ENCODE results near the gene VPS51.

Gene VPS51

DNA sequence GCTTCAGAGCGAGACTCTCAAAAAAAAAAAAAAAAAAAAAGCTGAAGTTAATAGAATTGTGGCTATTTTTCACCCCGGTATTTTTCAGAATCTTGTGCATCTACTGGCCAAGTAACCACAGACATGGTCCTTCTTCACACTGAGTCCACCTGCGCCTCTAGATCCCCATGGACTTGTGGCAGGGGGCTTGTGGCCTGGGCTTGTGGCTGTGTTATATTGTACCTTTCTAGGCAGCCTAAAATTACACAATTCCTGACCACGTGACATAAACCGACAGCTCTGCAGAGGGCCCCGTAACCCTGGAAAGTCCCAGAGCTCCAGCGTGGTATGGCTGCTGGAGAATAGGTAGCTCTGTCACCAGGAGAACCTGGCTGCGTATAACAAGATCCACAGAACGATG lies 26.8 kb upstream of the VPS51 start:
- H3K27ac ChIP-seq, result no peak overlapping the region
- no peak overlapping the region for H3K4me3 ChIP-seq

DNA sequence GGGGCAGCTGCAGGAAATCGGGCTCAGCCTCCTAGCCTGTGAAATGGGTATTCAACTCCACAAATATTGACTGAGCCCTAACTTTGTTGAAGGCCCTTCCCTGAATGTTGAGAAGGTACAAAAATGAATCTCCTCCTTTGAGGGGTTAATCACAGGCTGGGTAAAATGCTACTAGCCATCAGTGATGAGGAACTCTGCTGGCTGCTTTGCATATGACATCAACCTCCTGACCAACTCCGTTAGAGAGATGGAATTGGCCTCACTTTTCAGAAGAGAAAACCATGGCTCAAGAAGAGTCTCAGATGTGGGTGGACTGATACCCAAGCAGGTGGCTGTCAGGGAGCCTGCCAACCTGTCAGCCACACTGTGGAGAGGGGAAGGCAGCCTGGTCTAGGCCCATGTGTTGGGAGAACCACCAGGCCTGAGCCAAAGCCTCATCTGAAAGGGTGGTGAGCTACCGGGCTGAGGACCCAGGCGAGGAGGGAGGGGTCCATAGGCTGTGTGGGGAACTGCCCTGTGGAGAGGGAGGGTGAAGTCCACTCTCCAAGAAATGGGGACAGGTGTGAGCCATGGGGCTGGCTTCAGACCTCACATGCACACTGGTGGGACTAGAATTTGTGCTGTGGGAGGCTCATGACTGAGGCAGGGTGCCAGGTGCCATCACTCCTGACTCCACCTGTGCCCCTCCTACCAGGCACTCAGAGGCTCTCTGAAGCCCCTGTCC lies 23.9 kb upstream of the VPS51 start:
- no peak overlapping the region for H3K27ac ChIP-seq
- H3K4me3 ChIP-seq, result no peak overlapping the region

DNA sequence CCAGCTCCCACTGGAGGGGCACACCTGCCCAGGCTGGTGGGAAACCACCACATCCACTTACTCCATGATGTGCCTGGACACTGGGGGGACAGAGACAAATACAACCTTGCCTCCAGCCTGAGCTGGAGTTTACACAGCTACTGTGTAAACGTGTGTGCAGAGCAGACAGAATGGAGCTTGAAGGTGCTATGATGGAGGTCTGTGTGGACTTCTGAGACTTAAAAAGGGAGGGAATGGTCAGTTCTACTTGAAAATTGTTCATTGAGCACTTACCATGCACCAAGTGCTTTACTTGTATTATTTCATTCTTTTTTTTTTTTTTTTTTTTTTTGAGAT lies 23.4 kb upstream of the VPS51 start:
- Histone ChIP-seq H3K27ac (no peak overlapping the region), H3K4me3 (no peak overlapping the region)

DNA sequence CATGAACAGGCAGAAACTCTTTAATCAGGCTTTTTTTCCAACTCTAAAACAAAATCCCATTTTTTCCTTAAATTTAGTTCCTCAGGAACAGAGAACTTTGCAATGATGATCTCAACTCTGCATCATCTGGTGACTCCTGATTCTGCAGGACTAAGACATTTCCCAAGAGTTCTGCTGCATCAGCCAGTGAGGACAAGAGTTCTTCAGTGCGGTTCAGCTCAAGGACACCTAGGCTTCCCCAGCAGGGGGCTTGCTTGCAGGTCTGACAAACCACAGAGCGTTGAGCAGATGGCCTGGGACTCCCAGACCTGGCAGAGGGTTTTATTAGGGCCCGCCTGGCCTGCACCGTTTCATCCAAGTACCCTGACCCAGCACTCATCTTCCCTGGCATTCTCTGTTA lies 18.6 kb upstream of the VPS51 start:
- no peak overlapping the region for H3K27ac ChIP-seq
- H3K4me3 ChIP-seq, result no peak overlapping the region

DNA sequence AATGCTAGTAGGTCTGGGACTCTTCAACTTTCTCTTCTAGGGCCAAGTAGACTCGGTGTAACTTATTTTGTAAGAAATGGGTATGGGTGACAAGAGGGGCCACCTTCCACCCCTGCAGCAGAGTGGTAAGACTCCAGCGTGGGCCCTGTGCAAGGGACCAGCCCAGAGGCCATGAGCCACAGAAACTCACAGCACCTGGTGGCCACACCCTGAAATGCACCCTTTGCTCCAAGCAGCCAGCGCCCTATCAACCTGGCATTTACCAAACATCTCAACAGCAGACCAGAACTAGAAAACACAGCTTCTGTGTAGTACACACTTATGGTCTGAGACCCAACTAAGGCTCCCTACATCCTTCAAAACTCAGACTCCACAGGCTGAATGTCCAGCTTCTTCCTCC lies 17.9 kb upstream of the VPS51 start:
- peak overlapping the region in 3 of 21 experiments; percentile 9 to 51 (median 21) for H3K27ac ChIP-seq

DNA sequence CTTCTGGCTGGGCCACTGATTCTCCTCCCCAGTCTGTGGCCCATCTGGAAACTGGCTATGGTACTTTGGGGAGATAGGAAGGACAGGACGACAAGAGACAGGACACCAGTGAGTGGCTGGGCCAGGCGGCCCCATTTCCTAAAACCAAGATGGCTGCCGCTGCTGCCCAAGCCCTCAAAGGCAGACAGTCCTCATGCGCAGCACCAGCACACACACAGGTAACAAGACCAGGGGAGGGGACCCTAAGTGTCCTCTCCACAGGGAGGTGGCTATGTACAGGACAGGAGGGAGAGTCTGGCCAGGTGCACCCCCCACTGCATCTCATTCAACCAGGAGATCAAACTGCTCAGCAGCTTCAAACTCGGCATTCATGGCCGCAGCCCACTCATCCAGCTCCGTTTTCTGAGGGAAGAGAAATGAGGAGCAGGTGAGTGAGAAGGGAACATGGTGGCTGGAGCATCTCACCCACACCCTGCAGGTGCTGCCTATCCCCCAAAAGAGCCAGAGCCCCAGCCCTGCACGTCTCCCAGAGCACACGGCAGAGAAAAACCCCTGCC lies 17.1 kb upstream of the VPS51 start:
- Histone ChIP-seq H3K27ac (peak overlapping the region in 3 of 21 experiments; percentile 9 to 51 (median 21)), H3K4me3 (no peak overlapping the region)

More for the DNA sequence above, 17.9 kb upstream of the VPS51 start:
- no peak overlapping the region for H3K4me3 ChIP-seq

DNA sequence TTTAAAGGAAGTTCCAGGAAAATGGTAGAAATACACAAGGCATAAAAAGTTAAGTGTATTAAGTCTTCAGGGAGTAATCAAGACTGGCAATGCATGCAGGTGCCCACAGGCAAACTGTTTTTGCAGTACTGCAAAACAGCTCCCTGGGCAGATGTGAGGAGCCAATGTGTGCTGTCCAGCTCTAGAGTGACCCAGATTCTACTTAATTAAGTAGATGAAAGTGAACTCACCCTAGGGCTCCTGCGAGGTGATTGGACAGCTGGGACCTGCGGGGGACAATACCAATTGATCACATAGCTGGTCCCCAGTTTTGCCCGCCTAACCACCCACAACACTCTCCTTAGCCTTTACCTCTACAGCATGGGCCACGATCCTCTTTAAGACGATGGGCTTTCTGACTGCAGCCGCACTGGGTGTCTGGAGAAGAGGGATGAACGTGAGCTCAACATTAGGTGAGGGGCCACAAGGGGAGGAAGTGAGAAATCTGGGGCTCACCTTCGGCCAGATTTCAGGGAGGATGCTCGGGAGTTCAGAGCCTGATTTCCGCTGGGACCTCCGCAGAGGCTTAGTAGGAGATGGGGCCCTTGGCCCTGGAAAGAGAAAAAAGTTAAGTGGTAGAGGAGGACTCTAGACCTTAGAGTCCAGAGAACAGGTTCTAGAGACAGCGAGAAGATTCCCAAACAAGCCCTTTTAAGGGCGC lies 12.7 kb upstream of the VPS51 start:
- Histone ChIP-seq H3K4me3 (peak overlapping the region; percentile 58 to 98 (median 73)), H3K27ac (peak overlapping the region; percentile 17 to 97 (median 93))

DNA sequence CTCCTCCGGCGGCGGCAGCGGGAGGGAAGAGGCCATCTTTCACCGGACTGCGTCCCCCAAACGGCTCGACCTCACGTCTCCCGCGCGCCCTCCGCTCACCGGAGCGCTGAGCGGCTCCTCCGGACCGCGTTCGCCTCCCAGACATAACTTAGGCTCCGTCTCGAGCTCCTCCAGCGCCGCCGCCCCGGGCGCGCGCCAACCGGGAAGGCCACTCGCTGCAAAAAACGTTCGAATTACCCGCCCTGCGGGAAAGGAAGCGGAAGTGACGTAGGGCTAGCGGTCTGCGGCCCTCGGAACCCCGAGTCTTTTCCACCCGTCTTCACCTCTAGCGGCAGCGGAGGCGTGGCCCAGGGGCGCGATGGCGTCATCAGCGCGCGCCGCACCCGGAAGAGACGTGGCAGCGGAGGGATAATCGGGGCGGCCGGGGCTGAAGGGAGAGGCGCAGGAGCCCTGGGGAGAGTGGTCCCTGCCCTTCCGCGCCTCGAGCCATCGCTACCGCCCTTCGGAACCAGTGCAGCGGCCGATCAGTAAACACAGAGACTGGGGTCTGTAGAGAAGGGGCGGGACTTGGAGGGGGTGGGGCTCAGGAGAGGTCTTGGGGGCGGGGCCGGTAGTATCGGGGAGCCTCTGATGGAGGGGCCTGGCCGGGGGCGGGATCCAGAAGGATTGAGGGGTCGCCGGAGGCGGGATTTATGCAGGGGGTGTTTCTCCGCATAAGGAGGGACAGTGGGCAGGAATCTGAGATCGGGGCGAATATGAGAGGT lies 12.0 kb upstream of the VPS51 start, which contains the start of the genes CDCA5 and ZFPL1:
Gene CDCA5 (minus strand): TSS at position 207 of the 764 bp plus-strand sequence. CDS start 62 bp downstream, at position 145.
Gene ZFPL1 (plus strand): TSS at position 389 of the 764 bp plus-strand sequence. CDS start 477 bp downstream, outside the sequence.
- Histone ChIP-seq H3K4me3 (peak within 1 kb of the TSS; percentile 58 to 98 (median 73)), H3K27ac (peak within 1 kb of the TSS; percentile 27 to 97 (median 93))

DNA sequence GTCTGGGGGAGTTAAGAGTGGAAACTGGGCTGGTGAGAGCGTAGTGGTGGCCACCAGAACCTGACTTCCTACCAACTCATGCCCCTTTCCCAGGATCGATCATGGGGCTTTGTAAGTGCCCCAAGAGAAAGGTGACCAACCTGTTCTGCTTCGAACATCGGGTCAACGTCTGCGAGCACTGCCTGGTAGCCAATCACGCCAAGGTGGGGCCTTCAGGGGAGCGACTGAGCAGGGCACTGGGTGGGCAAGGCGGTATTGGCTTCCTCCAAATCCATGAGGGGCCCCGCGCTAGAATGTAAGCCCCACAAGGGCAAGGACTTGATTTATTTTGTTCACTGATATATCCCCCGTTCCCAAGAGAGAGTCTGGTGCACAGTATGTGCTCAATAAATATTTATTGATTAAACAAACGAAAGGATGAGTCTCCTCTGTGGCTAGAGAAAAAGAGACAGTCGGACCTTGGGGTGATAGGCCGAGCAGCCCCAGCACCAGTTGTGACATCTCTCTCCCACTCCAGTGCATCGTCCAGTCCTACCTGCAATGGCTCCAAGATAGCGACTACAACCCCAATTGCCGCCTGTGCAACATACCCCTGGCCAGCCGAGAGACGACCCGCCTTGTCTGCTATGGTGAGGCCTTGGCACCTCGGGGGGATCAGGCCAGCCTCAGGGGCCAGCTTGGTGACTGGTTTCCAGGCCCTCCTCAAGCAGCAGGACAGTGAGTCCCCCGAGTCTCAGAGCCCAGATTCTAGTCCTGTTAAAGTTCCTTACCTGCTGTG lies 11.2 kb upstream of the VPS51 start:
- peak overlapping the region; percentile 27 to 97 (median 93) for H3K27ac ChIP-seq
- H3K4me3 ChIP-seq, result peak overlapping the region; percentile 58 to 98 (median 73)

DNA sequence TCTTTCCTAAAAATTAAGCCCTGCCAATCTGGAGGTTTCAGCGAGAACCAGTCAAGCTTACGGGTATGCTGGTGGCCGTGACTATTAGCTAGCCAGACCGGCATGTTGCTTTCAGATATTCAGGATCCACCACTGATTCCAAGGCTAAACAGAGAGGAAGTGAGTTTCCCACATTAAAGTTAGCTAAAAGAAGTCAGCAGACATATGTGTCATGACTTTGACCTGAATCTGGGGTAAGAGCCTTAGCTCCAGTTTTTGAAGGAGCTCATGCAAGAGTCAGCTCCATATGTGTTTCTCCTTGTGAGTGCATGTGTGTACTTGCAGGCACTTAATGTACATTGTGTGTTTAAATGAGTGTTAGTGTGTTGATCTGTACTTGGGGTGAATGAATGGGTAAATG lies 10.6 kb upstream of the VPS51 start:
- H3K4me3 ChIP-seq, result no peak overlapping the region

DNA sequence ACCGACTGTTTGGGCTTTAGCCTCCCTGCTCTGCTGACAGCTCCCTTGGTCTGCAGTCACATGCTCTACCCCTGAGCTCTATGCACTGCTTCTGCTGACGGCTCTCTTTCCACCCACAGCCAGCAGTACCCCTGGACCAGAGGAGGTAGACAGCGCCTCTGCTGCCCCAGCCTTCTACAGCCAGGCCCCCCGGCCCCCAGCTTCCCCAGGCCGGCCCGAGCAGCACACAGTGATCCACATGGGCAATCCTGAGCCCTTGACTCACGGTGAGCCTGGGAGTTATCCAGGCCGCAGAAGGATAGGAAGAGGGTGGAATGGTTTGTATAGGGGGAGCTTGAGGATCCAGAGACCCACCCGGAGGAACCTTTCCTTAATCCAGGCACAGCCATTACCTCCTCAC lies 9.2 kb upstream of the VPS51 start:
- no peak overlapping the region for H3K27ac ChIP-seq
- H3K4me3 ChIP-seq, result no peak overlapping the region

More for the DNA sequence above, 10.6 kb upstream of the VPS51 start:
- H3K27ac ChIP-seq, result peak overlapping the region in 1 of 21 experiments; percentile 96

DNA sequence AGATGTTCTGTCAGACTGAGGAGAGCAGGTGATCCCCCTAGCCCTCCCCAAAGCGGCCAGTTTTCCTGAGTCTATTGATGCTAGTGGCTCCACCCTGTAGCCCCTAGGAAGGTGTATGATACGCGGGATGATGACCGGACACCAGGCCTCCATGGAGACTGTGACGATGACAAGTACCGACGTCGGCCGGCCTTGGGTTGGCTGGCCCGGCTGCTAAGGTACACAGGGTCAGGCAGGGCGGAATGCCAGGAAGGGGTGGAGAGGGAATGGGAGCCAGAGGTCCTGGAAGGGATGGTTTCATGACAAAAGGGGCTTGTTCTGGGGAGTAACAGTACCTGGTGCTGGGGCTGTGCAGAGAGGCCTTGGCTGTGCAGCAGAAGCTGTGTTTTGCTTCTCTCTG lies 8.8 kb upstream of the VPS51 start:
- H3K4me3 ChIP-seq, result no peak overlapping the region
- no peak overlapping the region for H3K27ac ChIP-seq

DNA sequence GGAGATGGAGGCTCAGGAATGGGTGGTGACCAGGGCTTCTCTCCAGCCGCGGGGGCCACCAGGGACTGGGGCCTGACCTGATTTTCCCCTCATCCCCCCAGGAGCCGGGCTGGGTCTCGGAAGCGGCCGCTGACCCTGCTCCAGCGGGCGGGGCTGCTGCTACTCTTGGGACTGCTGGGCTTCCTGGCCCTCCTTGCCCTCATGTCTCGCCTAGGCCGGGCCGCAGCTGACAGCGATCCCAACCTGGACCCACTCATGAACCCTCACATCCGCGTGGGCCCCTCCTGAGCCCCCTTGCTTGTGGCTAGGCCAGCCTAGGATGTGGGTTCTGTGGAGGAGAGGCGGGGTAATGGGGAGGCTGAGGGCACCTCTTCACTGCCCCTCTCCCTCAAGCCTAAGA lies 8.2 kb upstream of the VPS51 start:
- Histone ChIP-seq H3K4me3 (no peak overlapping the region), H3K27ac (no peak overlapping the region)

DNA sequence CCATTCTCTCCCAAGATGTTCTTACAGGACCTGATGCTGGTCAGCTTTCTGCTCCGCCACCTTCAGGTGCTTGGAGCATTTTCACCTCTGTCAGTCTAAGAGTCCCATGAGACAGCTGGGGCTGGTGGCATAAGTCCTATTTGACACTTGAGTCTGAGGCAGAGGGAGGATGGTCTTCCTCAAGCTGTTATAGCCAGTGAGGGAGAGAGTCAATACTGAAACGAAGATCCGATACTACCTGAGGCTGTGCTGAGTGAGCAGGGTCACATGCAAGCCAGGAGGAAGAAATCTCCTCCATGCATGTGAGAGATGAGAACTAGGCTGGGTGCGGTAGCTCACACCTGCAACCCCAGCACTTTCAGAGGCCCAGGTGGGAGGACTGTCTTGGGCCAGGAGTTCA lies 6.4 kb upstream of the VPS51 start:
- Histone ChIP-seq H3K4me3 (no peak overlapping the region), H3K27ac (no peak overlapping the region)

DNA sequence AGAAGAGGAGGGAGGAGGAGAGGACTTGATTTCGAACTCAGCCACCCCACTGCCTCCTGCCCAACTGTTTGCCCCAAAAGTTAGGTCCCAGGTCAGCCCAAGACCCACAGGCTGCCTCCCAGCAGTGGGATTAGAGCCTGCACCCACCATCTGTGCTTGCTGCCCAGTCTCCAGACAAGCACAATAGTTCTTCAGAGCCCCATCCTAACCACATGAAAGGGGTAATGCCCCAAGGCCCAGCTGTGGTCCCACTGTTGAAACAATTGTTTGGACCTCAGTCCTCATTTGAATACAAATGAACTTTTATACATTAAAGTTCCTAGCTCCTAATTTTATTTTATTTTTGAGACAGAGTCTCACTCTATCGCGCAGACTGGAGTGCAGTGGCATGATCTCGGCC lies 5.4 kb upstream of the VPS51 start:
- no peak overlapping the region for H3K27ac ChIP-seq

DNA sequence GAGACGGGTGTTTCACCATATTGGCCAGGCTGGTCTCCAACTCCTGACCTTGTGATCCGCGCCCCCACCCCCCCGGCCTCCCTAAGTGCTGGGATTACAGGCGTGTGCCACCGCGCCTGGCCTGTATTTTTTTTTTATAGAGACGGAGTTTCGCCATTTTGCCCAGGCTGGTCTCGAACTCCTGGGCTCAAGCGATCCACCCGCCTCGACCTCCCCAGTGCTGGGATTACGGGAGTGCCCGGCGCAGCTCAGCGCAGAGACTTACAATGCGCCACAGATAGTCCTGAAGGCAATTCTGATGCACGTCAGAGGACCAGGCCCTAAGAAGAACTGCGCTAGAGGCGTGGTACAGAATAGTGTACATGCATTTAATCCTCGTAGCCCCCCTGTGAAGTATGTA lies 587 bp upstream of the VPS51 start:
- peak overlapping the region in 17 of 21 experiments; percentile 55 to 98 (median 90) for H3K27ac ChIP-seq
- H3K4me3 ChIP-seq, result peak overlapping the region in 3 of 7 experiments; percentile 77 to 96 (median 91)

More for the DNA sequence above, 5.4 kb upstream of the VPS51 start:
- H3K4me3 ChIP-seq, result no peak overlapping the region

DNA sequence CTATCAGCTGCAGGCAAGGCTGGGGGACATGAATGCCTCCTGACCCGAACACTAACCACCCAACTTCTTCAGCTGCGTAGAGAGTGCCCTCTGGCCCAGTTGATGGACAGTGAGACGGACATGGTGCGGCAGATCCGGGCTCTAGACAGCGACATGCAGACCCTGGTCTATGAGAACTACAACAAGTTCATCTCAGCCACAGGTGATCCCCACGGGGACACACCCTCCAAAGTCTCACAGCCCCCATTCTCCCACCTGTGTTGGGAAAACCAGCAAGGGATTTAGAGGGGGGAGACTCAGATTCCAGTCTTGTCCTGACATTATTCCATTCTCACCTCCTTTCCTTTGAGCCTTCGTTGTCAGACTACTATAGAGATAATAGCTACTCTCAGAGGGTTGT lies 912 bp downstream of the VPS51 start:
- Histone ChIP-seq H3K4me3 (peak overlapping the region; percentile 67 to 96 (median 80)), H3K27ac (peak overlapping the region in 19 of 21 experiments; percentile 55 to 98 (median 92))

DNA sequence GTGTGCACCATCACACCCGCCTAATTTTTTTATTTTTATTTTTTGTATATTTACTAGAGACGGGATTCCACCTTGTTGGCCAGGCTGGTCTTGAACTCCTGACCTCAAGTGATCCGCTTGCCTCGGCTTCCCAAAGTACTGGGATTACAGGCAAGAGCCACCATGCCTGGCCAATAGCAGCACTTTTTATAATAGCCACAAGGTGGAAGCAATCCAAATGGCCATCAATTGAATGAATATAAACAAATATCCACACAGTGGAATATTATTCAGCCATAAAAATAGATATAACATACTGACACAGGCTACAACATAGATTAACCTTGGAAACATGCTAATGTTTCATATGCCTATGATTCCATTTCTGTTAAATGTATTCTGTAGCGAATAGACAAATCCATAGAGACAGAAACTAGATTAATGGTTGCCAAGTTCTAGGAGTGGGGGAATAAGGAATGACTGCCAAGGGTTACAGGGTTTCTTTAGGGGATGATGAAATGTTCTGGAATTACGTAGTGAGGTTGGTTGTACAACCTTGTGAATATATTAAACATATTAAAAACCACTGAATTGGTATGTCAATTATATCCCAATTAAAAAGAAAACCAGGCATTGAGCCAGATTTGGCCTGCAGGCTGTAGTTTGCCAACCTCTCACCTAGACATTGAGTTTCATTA lies 4.8 kb downstream of the VPS51 start:
- H3K4me3 ChIP-seq, result no peak overlapping the region
- peak overlapping the region in 4 of 21 experiments; percentile 8 to 54 (median 26) for H3K27ac ChIP-seq
